Uterus (tissue), 2 donors: ENCODE measurements around the gene APOF.

Experiments
- CTCF ChIP-seq, 4 experiments: fragments of 200-600 bp in 2 of 4; fragments of 450-650 bp in 2 of 4; sonication (generic) in 2 of 4; IDR thresholded peaks; one replicate each; pipeline ENCODE4 v1.5.1; 2016 to 2019; ENCODE audit warnings: antibody characterized with exemption in 4 of 4, mild to moderate bottlenecking in 2 of 4, moderate library complexity in 1 of 4
- POLR2A ChIP-seq, 2 donors: fragments of 450-650 bp; IDR thresholded peaks; one replicate each; pipeline ENCODE4 v1.6.1; 2016; ENCODE audit warnings: antibody characterized with exemption in 2 of 2, mild to moderate bottlenecking in 1 of 2, moderate library complexity in 1 of 2

- no peak for TF ChIP-seq CTCF (IDR thresholded peaks at IDR 0.05)
- TF ChIP-seq POLR2A (IDR thresholded peaks at IDR 0.05) = no peak
Observed at GRCh38 chr12:56338308-56339157, 24.1 kb downstream of the APOF start, which contains the start of gene IL23A.
